GM23248 (cell line): ENCODE results near the gene MAU2.

Experiments used
- EZH2 ChIP-seq: fragments of 200-600 bp; sonication (generic); IDR thresholded peaks from 2 replicates; pipeline ENCODE4 v1.6.1; 2018; ENCODE audit warnings: antibody characterized with exemption, mild to moderate bottlenecking; ENCODE audit not compliant: insufficient read depth, poor library complexity, severe bottlenecking
- EZH2phosphoT487 ChIP-seq: fragments of 200-600 bp; sonication (generic); IDR thresholded peaks from 2 replicates; pipeline ENCODE4 v1.6.1; 2018; ENCODE audit warnings: antibody characterized with exemption, moderate library complexity, mild to moderate bottlenecking, low read depth; ENCODE audit not compliant: insufficient read depth

DNA sequence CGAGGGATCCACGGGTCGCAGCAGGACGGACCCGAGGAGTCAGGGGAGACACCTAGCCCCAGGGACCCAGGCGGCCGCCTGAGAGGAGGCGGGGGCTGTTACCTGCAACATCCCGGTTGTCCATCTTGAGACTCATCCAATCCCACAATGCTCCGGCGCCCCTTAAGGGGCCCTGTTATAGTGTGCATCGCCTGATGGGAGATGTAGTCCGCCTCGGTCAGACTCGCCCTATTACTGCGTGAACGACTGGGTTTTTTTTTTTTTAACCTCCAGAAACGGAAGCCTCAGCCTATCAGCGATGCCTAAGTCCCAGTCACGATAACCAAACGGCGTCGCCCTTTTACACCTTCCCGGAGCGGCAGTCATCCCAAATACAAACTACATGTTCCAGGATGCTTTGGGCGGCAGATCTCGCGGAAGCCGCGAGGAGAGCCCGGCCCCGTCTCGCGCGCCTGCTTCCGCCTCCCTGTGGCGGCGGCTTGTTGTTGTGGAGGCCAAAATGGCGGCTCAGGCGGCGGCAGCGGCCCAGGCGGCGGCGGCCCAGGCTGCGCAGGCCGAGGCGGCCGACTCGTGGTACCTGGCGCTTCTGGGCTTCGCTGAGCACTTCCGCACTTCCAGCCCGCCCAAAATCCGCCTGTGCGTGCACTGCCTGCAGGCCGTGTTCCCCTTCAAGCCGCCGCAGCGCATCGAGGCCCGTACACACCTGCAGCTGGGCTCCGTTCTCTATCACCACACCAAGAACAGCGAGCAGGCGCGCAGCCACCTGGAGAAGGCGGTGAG lies at the start of gene MAU2, which contains the start of gene SUGP1:
- TF ChIP-seq EZH2 (no peak), EZH2phosphoT487 (no peak)
